ENCODE data around the gene PDS5B. TPM values are rescaled to one million over a fixed set of nuclear protein-coding genes. Genes with fewer than 3 reads are reported as not detected.

The PDS5B gene
- total and polyA plus RNA-seq, 2 of the 8 experiments (the other 6 are each of a cell fraction or from before 2014, with no cell fraction given) = 5.5 to 54.6 TPM

GRCh38 chr13:32542221-32542620 lies 44.0 kb upstream of the PDS5B start (continued):
- no peak for TF ChIP-seq CHD7 (IDR thresholded peaks at IDR 0.05; ENCODE audit: insufficient replicate concordance, low read length)
- no peak for TF ChIP-seq EGR1 (IDR thresholded peaks at IDR 0.05; ENCODE audit: borderline replicate concordance, low read depth, low read length)
- no peak for TF ChIP-seq CHD2 (IDR thresholded peaks at IDR 0.05; ENCODE audit: low read length)
- no peak for TF ChIP-seq RNF2 (IDR thresholded peaks at IDR 0.05; ENCODE audit: borderline replicate concordance, low read depth, low read length, missing control alignments, poor library complexity, severe bottlenecking)
- TF ChIP-seq SP1 (IDR thresholded peaks at IDR 0.05; ENCODE audit: low read depth, low read length) = no peak
- no peak for TF ChIP-seq TAF1 (IDR thresholded peaks at IDR 0.05; ENCODE audit: low read depth, low read length)
- TF ChIP-seq ASH2L (IDR thresholded peaks at IDR 0.05; ENCODE audit: low read length) = no peak
- no peak for TF ChIP-seq CBX5 (IDR thresholded peaks at IDR 0.05; ENCODE audit: low read depth, low read length)
- TF ChIP-seq CTBP2 (IDR thresholded peaks at IDR 0.05; ENCODE audit: borderline replicate concordance, insufficient read depth, insufficient read length, low read length) = no peak
- TF ChIP-seq POLR2AphosphoS5 (IDR thresholded peaks at IDR 0.05; ENCODE audit: low read depth, low read length) = no peak
- TF ChIP-seq KDM5A (IDR thresholded peaks at IDR 0.05; ENCODE audit: low read length) = no peak
- TF ChIP-seq KDM4A (IDR thresholded peaks at IDR 0.05; ENCODE audit: low read depth, low read length, severe bottlenecking) = no peak
- no peak for TF ChIP-seq BACH1 (IDR thresholded peaks at IDR 0.05; ENCODE audit: low read length)

All from H1 (cell line).